ENCODE measurements around the gene HYPK.
A peak's percentile ranks its signal among the peaks of the same experiment; 100 is the strongest.
"Not testable (repeated sequence)": the region's sequence is repeated elsewhere in the genome, so short reads cannot be mapped to it uniquely, and the experiment has no call there.

Gene HYPK

GRCh38 chr15:43795997-43796396 lies 4.4 kb upstream of the HYPK start:
- DNase-seq (ENCODE audit: low read depth), result no peak

- no peak for DNase-seq (ENCODE audit: low read depth)
Observed at GRCh38 chr15:43796566-43796965, 3.8 kb upstream of the HYPK start.

GRCh38 chr15:43799209-43799944 lies 1.0 kb upstream of the HYPK start:
- DNase-seq (ENCODE audit: low read depth), result no peak

GRCh38 chr15:43799945-43800285 lies 484 bp upstream of the HYPK start, which contains the start of gene SERINC4:
TSS of gene SERINC4 (minus strand) at chr15:43800220. CDS start at chr15:43799986, 234 bp downstream.
- no peak for DNase-seq (ENCODE audit: low read depth)

GRCh38 chr15:43802676-43803075 lies 2.3 kb downstream of the HYPK start:
- not testable (repeated sequence) for DNase-seq (ENCODE audit: low read depth)

GRCh38 chr15:43808435-43808950 lies 8.1 kb downstream of the HYPK start:
- no peak for DNase-seq (ENCODE audit: low read depth)

GRCh38 chr15:43808960-43809678 lies 8.7 kb downstream of the HYPK start:
- no peak for DNase-seq (ENCODE audit: low read depth)

GRCh38 chr15:43815064-43815463 lies 14.7 kb downstream of the HYPK start:
- DNase-seq (ENCODE audit: low read depth), result not testable (repeated sequence)

- DNase-seq (ENCODE audit: low read depth), result no peak
Observed at GRCh38 chr15:43821505-43821904, 21.1 kb downstream of the HYPK start.

- peak; percentile 92 for DNase-seq (ENCODE audit: low read depth)
Observed at GRCh38 chr15:43824302-43825246, 24.2 kb downstream of the HYPK start, which contains the start of gene MFAP1. TSS of gene MFAP1 (minus strand) at chr15:43824690. CDS start at chr15:43824569, 121 bp downstream.

GRCh38 chr15:43825305-43825704 lies 24.9 kb downstream of the HYPK start:
- not testable (repeated sequence) for DNase-seq (ENCODE audit: low read depth)

- DNase-seq (ENCODE audit: low read depth), result no peak
Observed at GRCh38 chr15:43826029-43826507, 25.7 kb downstream of the HYPK start.

- peak; percentile 45 for DNase-seq (ENCODE audit: low read depth)
Observed at GRCh38 chr15:43826508-43827341, 26.3 kb downstream of the HYPK start, which contains the start of gene WDR76. TSS of gene WDR76 (plus strand) at chr15:43827002. CDS start at chr15:43827033, 31 bp downstream.

- no peak for DNase-seq (ENCODE audit: low read depth)
Observed at GRCh38 chr15:43828061-43828657, 27.8 kb downstream of the HYPK start.

GRCh38 chr15:43829951-43830540 lies 29.6 kb downstream of the HYPK start:
- not testable (repeated sequence) for DNase-seq (ENCODE audit: low read depth)

- DNase-seq (ENCODE audit: low read depth), result not testable (repeated sequence)
Observed at GRCh38 chr15:43830691-43831275, 30.4 kb downstream of the HYPK start.

- not testable (repeated sequence) for DNase-seq (ENCODE audit: low read depth)
Observed at GRCh38 chr15:43831519-43832052, 31.2 kb downstream of the HYPK start.

- not testable (repeated sequence) for DNase-seq (ENCODE audit: low read depth)
Observed at GRCh38 chr15:43832485-43832884, 32.1 kb downstream of the HYPK start.

- no peak for DNase-seq (ENCODE audit: low read depth)
Observed at GRCh38 chr15:43845421-43845820, 45.0 kb downstream of the HYPK start.
